MCF 10A (cell line): ENCODE measurements around the gene ZIC5. TPM values are rescaled to one million over a fixed set of nuclear protein-coding genes. Genes with fewer than 3 reads are reported as not detected.

Source experiments
- BruUV-seq: library from RNA; stranded (reverse); fragments of 400-500 nt; replicated peaks from 2 replicates; lab custom pipeline; 2021; lab: Mats Ljungman, UMichigan
- CTCF ChIA-PET: fragments of 300-600 bp; sonication (Branson Sonifier 250); formaldehyde crosslinking; extraction: SDS; loops from one replicate; lab custom pipeline; 2021; ENCODE audit warnings: antibody characterized with exemption, inconsistent platforms; lab: Yijun Ruan, JAX
- POLR2A ChIA-PET: fragments of 300-600, 350-650 bp; sonication (Branson Sonifier 250); formaldehyde crosslinking; extraction: SDS; loops from one replicate; lab custom pipeline; 2020; ENCODE audit warnings: antibody characterized with exemption, inconsistent platforms; lab: Yijun Ruan, JAX
- DNase-seq: peaks from one replicate; pipeline ENCODE4 v3.0.0-alpha.2; 2018; ENCODE audit not compliant: unreplicated experiment
- H3K27ac Mint-ChIP-seq: one replicate; pipeline ENCODE4 v1.8.0; 2022; ENCODE audit warnings: mild to moderate bottlenecking, low read depth, mixed read lengths; ENCODE audit not compliant: unreplicated experiment
- H3K27me3 Mint-ChIP-seq: one replicate; pipeline ENCODE4 v1.8.0; 2022; ENCODE audit warnings: mixed read lengths; ENCODE audit not compliant: insufficient read depth, unreplicated experiment
- H3K36me3 Mint-ChIP-seq: one replicate; pipeline ENCODE4 v1.8.0; 2022; ENCODE audit warnings: mild to moderate bottlenecking, moderate library complexity, mixed read lengths; ENCODE audit not compliant: insufficient read depth, unreplicated experiment
- H3K4me1 Mint-ChIP-seq: one replicate; pipeline ENCODE4 v1.8.0; 2022; ENCODE audit warnings: mixed read lengths; ENCODE audit not compliant: insufficient read depth, unreplicated experiment
- H3K4me3 Mint-ChIP-seq: one replicate; pipeline ENCODE4 v1.8.0; 2022; ENCODE audit warnings: mild to moderate bottlenecking, moderate library complexity, mixed read lengths; ENCODE audit not compliant: unreplicated experiment
- H3K9me3 Mint-ChIP-seq: one replicate; pipeline ENCODE4 v1.8.0; 2022; ENCODE audit warnings: mixed read lengths; ENCODE audit not compliant: unreplicated experiment
- intact Hi-C: fragments of 100-400 bp; cut with micrococcal nuclease; formaldehyde crosslinking; loops from 2 replicates; pipeline ENCODE4 v1.14.1; 2022
- total RNA-seq: library from RNA; stranded (reverse); gene quantifications from 2 replicates; pipeline ENCODE4 v1.2.3, GENCODE V29; 2022
- TF ChIP-seq, protein P1 (sequence below): fragments of 200-600 bp; IDR thresholded peaks from one replicate; pipeline ENCODE4 v1.8.0; 2022; ENCODE audit warnings: antibody characterized with exemption, mild to moderate bottlenecking; ENCODE audit not compliant: unreplicated experiment

ZIC5 gene
- total RNA-seq, 1 experiment from 2014 or later, result not detected

- H3K36me3 Mint-ChIP-seq, result peaks cover 9% of the 10 kb centered on the region
- TF ChIP-seq, protein P1, sequence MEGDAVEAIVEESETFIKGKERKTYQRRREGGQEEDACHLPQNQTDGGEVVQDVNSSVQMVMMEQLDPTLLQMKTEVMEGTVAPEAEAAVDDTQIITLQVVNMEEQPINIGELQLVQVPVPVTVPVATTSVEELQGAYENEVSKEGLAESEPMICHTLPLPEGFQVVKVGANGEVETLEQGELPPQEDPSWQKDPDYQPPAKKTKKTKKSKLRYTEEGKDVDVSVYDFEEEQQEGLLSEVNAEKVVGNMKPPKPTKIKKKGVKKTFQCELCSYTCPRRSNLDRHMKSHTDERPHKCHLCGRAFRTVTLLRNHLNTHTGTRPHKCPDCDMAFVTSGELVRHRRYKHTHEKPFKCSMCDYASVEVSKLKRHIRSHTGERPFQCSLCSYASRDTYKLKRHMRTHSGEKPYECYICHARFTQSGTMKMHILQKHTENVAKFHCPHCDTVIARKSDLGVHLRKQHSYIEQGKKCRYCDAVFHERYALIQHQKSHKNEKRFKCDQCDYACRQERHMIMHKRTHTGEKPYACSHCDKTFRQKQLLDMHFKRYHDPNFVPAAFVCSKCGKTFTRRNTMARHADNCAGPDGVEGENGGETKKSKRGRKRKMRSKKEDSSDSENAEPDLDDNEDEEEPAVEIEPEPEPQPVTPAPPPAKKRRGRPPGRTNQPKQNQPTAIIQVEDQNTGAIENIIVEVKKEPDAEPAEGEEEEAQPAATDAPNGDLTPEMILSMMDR, result no peak
- BruUV-seq, result no TSS peak
- H3K27me3 Mint-ChIP-seq, result no peaks in the 10 kb centered on the region
- POLR2A ChIA-PET, result interaction anchor here (0.5 to 3.8 kb wide), 8 partner anchors 11 to 539 kb away, joined by 3 to 21 read pairs (median 4); partner anchors contain the start of gene PCCA
- CTCF ChIA-PET, result interaction anchor here (0.6 to 0.8 kb wide), 2 partner anchors 66 to 180 kb away, joined by 3 read pairs; no protein-coding TSS in a partner anchor
- H3K27ac Mint-ChIP-seq, result no peak overlapping the region
- DNase-seq, result peak; percentile 33
- peaks cover 9% of the 10 kb centered on the region for H3K4me1 Mint-ChIP-seq
- H3K4me3 Mint-ChIP-seq, result peak overlapping the region; percentile 73
- H3K9me3 Mint-ChIP-seq, result no peaks in the 10 kb centered on the region
- intact Hi-C loops, result loop anchor here (5.0 kb wide), 1 partner anchor 535 kb away; no protein-coding TSS in a partner anchor
These were observed 10.6 kb upstream of the ZIC5 start for GRCh38 chr13:99982036-99982730.

DNA sequence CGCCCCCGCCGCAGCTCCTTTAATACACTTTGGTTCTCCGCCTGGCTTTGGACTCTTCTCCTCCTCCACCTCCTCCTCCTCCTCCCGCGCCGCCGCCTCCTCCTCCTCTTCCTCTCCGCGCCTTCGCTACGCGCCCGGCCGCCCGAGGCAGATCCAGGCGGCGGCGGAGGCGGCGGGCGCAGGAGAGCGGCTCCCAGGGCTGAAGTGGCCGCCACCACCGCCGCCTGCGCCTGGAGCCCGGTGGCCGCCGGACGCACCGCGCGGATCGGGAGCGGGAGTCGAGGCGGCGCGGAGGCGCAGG is 10.1 kb upstream of the ZIC5 start, which contains the start of gene ZIC2:
Gene ZIC2, plus strand, starts transcription at position 50 of the 301 bp plus-strand sequence. CDS start 281 bp downstream, outside the sequence.
- Mint-ChIP-seq H3K4me3 (peak within 1 kb of the TSS; percentile 73), H3K27me3 (no peaks in the 10 kb centered on the region), H3K9me3 (no peaks in the 10 kb centered on the region), H3K4me1 (peaks cover 9% of the 10 kb centered on the region), H3K36me3 (peaks cover 9% of the 10 kb centered on the region), H3K27ac (peak within 1 kb of the TSS; percentile 27)
- intact Hi-C loops, result loop anchor here (2.0 to 5.0 kb wide), 3 partner anchors 253 to 536 kb away; no protein-coding TSS in a partner anchor
- DNase-seq, result peak; percentile 70
- BruUV-seq, result no TSS peak
- ChIA-PET CTCF (interaction anchor here (0.6 to 0.8 kb wide), 2 partner anchors 65 to 180 kb away, joined by 3 read pairs; no protein-coding TSS in a partner anchor), POLR2A (interaction anchor here (0.6 to 3.8 kb wide), 10 partner anchors 11 to 483 kb away, joined by 3 to 21 read pairs (median 3); partner anchors contain the start of gene PCCA)
- TF ChIP-seq, protein P1, result no peak

DNA sequence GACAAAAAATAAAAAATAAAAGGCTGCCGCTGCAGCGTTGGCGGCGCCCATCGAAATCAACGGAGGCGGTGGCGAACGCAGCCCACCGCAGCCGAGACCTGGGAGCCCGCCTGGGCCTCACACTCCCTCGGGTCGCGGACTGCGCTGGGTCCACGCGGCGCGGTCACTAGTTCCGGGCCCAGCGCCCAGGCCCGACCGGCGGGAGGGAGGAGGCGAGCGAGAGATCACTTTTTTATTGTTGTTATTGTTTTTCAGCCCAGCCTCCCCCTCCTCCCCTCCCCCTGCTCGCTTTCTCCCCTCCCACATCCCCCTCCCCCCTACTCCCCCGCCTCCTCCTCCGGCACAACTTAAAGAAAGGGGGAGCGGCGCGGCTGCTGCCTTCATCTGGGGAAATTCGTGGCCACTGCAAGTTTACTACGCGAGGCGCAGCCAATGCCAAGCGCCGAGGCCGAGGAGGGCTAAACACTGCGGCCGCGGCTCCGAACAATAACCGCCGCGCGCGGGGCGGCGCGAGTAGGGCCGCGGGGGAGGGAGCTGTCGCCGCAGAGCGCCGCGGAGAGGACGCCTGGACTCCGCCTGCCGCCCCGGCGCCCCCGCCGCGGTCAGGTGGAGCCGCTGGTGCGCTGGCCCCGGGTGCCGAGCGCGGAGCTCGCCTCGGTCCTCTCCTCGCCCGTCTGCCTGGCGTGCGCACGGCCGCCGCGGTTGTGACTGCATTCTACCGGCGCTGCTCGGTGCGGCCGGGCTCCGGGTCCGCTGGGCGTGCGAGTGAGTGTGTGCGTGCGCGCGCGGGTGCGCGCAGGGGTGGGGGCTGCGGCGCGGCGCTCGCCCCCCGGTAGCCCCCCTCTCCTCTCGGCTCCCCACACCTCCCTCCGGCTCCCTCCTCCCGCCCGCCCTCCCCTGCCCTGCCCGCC is 9.5 kb upstream of the ZIC5 start:
- BruUV-seq, result no TSS peak
- Mint-ChIP-seq H3K4me3 (peak overlapping the region; percentile 73), H3K27ac (peak overlapping the region; percentile 27), H3K9me3 (no peaks in the 10 kb centered on the region), H3K36me3 (peaks cover 6% of the 10 kb centered on the region), H3K27me3 (no peaks in the 10 kb centered on the region), H3K4me1 (peaks cover 7% of the 10 kb centered on the region)
- peak; percentile 81 for DNase-seq
- TF ChIP-seq, protein P1, result no peak
- ChIA-PET POLR2A (interaction anchor here (0.5 to 3.8 kb wide), 12 partner anchors 12 to 783 kb away, joined by 3 to 21 read pairs (median 3); partner anchors contain the start of gene PCCA), CTCF (interaction anchor here (0.6 to 0.8 kb wide), 3 partner anchors 39 to 462 kb away, joined by 3 to 4 read pairs (median 3); no protein-coding TSS in a partner anchor)
- intact Hi-C loops, result loop anchor here (2.0 to 5.0 kb wide), 3 partner anchors 254 to 536 kb away; no protein-coding TSS in a partner anchor
